ENCODE results near the gene CYGB.

DNA sequence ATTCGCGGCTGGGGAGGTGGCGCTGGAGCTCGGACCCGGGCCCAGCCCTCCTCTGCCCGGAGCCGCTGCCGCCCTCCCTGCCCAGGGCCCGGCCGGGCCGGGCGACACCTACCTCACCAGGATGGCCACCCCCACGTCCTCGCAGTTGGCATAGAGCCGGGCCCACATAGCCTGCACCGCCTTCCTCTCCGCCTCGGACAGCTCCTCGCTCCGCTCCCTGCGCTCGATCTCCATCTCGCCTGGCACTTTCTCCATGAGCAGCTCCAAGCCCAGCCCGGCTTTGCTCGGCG, 276 bp downstream of the CYGB start:
- TF ChIP-seq, protein P1, sequence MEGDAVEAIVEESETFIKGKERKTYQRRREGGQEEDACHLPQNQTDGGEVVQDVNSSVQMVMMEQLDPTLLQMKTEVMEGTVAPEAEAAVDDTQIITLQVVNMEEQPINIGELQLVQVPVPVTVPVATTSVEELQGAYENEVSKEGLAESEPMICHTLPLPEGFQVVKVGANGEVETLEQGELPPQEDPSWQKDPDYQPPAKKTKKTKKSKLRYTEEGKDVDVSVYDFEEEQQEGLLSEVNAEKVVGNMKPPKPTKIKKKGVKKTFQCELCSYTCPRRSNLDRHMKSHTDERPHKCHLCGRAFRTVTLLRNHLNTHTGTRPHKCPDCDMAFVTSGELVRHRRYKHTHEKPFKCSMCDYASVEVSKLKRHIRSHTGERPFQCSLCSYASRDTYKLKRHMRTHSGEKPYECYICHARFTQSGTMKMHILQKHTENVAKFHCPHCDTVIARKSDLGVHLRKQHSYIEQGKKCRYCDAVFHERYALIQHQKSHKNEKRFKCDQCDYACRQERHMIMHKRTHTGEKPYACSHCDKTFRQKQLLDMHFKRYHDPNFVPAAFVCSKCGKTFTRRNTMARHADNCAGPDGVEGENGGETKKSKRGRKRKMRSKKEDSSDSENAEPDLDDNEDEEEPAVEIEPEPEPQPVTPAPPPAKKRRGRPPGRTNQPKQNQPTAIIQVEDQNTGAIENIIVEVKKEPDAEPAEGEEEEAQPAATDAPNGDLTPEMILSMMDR (IDR thresholded peaks at IDR 0.05; ENCODE audit: low read depth, low read length, missing input control), result no peak
- no peak for TF ChIP-seq EGR1 (IDR thresholded peaks at IDR 0.05; ENCODE audit: low read depth in 2 of 2)
